ENCODE data around the gene LAGE3.

The LAGE3 gene

GRCh38 chrX:154436983-154437752 lies 41.9 kb downstream of the LAGE3 start, which contains the start of gene GDI1:
TSS of gene GDI1 (plus strand) at chrX:154437154. CDS start at chrX:154437255, 101 bp downstream.
- DNase-seq (ENCODE audit: low read depth in 1 of 2, low spot score in 1 of 2), result no peak
- TF ChIP-seq CTCF (IDR thresholded peaks at IDR 0.05; ENCODE audit: insufficient read depth, low read length) (no peak), POLR2AphosphoS5 (IDR thresholded peaks at IDR 0.05; ENCODE audit: low read depth) (no peak), GABPA (IDR thresholded peaks at IDR 0.05; ENCODE audit: low read depth) (no peak), REST (IDR thresholded peaks at IDR 0.05; ENCODE audit: insufficient replicate concordance, low read depth) (no peak), SPI1 (IDR thresholded peaks at IDR 0.05; ENCODE audit: borderline replicate concordance, low read depth) (no peak)

GRCh38 chrX:154436374-154436982 lies 42.6 kb downstream of the LAGE3 start:
- TF ChIP-seq POLR2AphosphoS5 (IDR thresholded peaks at IDR 0.05; ENCODE audit: low read depth), result 0 out of 2 replicates have a peak, but pooled peaks have one; percentile 6
- no peak for TF ChIP-seq REST (IDR thresholded peaks at IDR 0.05; ENCODE audit: insufficient replicate concordance, low read depth)
- Histone ChIP-seq H3K27ac (replicated peaks) (0 out of 2 replicates have a peak overlapping the region, but pooled peaks have one; percentile 21), H3K27me3 (ENCODE audit: insufficient read depth, poor library complexity, severe bottlenecking) (no peaks in the 10 kb centered on the region), H3K4me3 (replicated peaks; ENCODE audit: insufficient read depth, low read length) (peak overlapping the region; percentile 30; the same call in 1 of the 2 replicates)
- no peak for DNase-seq (ENCODE audit: low read depth in 1 of 2, low spot score in 1 of 2)

More at GRCh38 chrX:154436983-154437752, 41.9 kb downstream of the LAGE3 start, which contains the start of gene GDI1:
- Histone ChIP-seq H3K4me3 (replicated peaks; ENCODE audit: insufficient read depth, low read length) (peak within 1 kb of the TSS; percentile 90), H3K27me3 (ENCODE audit: insufficient read depth, poor library complexity, severe bottlenecking) (no peaks in the 10 kb centered on the region), H3K27ac (replicated peaks) (peak within 1 kb of the TSS; percentile 21; the same call in 1 of the 2 replicates)

- DNase-seq (ENCODE audit: low read depth in 1 of 2, low spot score in 1 of 2), result no peak
- H3K4me3 ChIP-seq (replicated peaks; ENCODE audit: insufficient read depth, low read length), result no peak overlapping the region
- H3K27me3 ChIP-seq (ENCODE audit: insufficient read depth, poor library complexity, severe bottlenecking), result no peaks in the 10 kb centered on the region
- TF ChIP-seq CTCF (IDR thresholded peaks at IDR 0.05; ENCODE audit: insufficient read depth, low read length) (no peak), POLR2AphosphoS5 (IDR thresholded peaks at IDR 0.05; ENCODE audit: low read depth) (no peak), REST (IDR thresholded peaks at IDR 0.05; ENCODE audit: insufficient replicate concordance, low read depth) (no peak), SPI1 (IDR thresholded peaks at IDR 0.05; ENCODE audit: borderline replicate concordance, low read depth) (no peak), GABPA (IDR thresholded peaks at IDR 0.05; ENCODE audit: low read depth) (no peak)
- H3K27ac ChIP-seq (replicated peaks), result no peak overlapping the region
These were observed 43.8 kb downstream of the LAGE3 start for GRCh38 chrX:154435171-154435733.

Measured in HL-60 (cell line).